H1 (cell line): ENCODE measurements around the gene RITA1.

Experiments used
- CBX5 ChIP-seq: fragments of 300-800, 300-1000 bp; sonication (generic); IDR thresholded peaks from 2 replicates; pipeline ENCODE4 v1.7.1; 2016; ENCODE audit warnings: antibody characterized with exemption, low read length, low read depth
- CEBPB ChIP-seq: IDR thresholded peaks from 2 replicates; pipeline ENCODE4 v1.6.1; 2012; ENCODE audit warnings: low read depth, low read length
- CTCF ChIP-seq, 3 experiments: IDR thresholded peaks; 1 replicate in 2 of 3; 2 replicates in 1 of 3; pipeline versions ENCODE4 v1.5.1 to v1.6.1; 2011; ENCODE audit warnings: low read length in 3 of 3, mild to moderate bottlenecking in 3 of 3, inconsistent platforms in 2 of 3, low read depth in 1 of 3, moderate library complexity in 1 of 3; ENCODE audit not compliant: insufficient read depth in 1 of 3; ENCODE audit errors: control extremely low read depth in 1 of 3
- EZH2 ChIP-seq: fragments of 200-600 bp; sonication (generic); IDR thresholded peaks from 2 replicates; pipeline ENCODE4 v1.7.1; 2012; ENCODE audit warnings: low read depth, mild to moderate bottlenecking, moderate library complexity, low read length, inconsistent platforms; ENCODE audit not compliant: severe bottlenecking
- FOSL1 ChIP-seq: IDR thresholded peaks from 2 replicates; pipeline ENCODE4 v1.6.1; 2011; ENCODE audit warnings: mild to moderate bottlenecking, low read depth, low read length, moderate library complexity; ENCODE audit not compliant: insufficient read depth
- POLR2A ChIP-seq, 2 experiments: IDR thresholded peaks; 1 replicate in 1 of 2; 2 replicates in 1 of 2; pipeline ENCODE4 v1.6.1; 2011; ENCODE audit warnings: low read depth in 2 of 2, low read length in 2 of 2, mild to moderate bottlenecking in 2 of 2; ENCODE audit errors: control extremely low read depth in 1 of 2
- POLR2AphosphoS5 ChIP-seq: IDR thresholded peaks from 2 replicates; pipeline ENCODE4 v1.6.1; 2011; ENCODE audit warnings: low read depth, low read length
- RNF2 ChIP-seq: fragments of 200-900, 300-1000 bp; sonication (generic); IDR thresholded peaks from 2 replicates; pipeline ENCODE4 v1.7.1; 2016; ENCODE audit warnings: borderline replicate concordance, low read depth, mild to moderate bottlenecking, antibody characterized with exemption, low read length; ENCODE audit not compliant: poor library complexity, severe bottlenecking; ENCODE audit errors: missing control alignments
- RXRA ChIP-seq: IDR thresholded peaks from 2 replicates; pipeline ENCODE4 v1.6.1; 2011; ENCODE audit warnings: low read depth, mild to moderate bottlenecking, low read length, moderate library complexity; ENCODE audit not compliant: insufficient read depth
- SIN3A ChIP-seq, 2 experiments: IDR thresholded peaks in 1 of 2; conservative IDR thresholded peaks in 1 of 2; 2 replicates each; pipeline ENCODE4 v1.6.1; 2011 to 2012; ENCODE audit warnings: low read length in 2 of 2, improper control_type of control experiment in 1 of 2, low read depth in 1 of 2, mild to moderate bottlenecking in 1 of 2
- SIX5 ChIP-seq: IDR thresholded peaks from 2 replicates; pipeline ENCODE4 v1.6.1; 2011; ENCODE audit warnings: mild to moderate bottlenecking, low read depth, low read length

- TF ChIP-seq FOSL1 (no peak), POLR2AphosphoS5 (no peak), SIN3A (conservative IDR thresholded peaks at IDR 0.05 in 1 of 2, IDR thresholded peaks at IDR 0.05 in 1 of 2; ENCODE audit: low read depth in 1 of 2, low read length in 2 of 2) (no peak), EZH2 (no peak), CTCF (IDR thresholded peaks at IDR 0.05; ENCODE audit: control extremely low read depth in 1 of 3, insufficient read depth in 1 of 3, low read depth in 1 of 3, low read length in 3 of 3) (no peak), POLR2A (IDR thresholded peaks at IDR 0.05; ENCODE audit: control extremely low read depth in 1 of 2, low read depth in 2 of 2, low read length in 2 of 2) (no peak), CBX5 (no peak), CEBPB (no peak), RXRA (no peak), SIX5 (no peak), RNF2 (no peak)
Measured at GRCh38 chr12:113190761-113191160, 5.2 kb downstream of the RITA1 start.
